Activated CD4-positive, alpha-beta T cell treated with anti-CD3 and anti-CD28 coated beads for 36 hours (primary cell): Measurements from ENCODE around the gene GNAI2. TPM values are rescaled to one million over a fixed set of nuclear protein-coding genes. Genes with fewer than 3 reads are reported as not detected.

Experiments used
- ATAC-seq: fragments of 200-7000 bp; cut with Tn5 transposase; one replicate; pipeline ENCODE4 v1.10.0; 2021; ENCODE audit warnings: mild to moderate bottlenecking, moderate library complexity
- CTCF ChIA-PET: fragments of 350-600 bp; sonication (Branson Sonifier 250); formaldehyde crosslinking; loops from one replicate; lab custom pipeline; 2021; ENCODE audit warnings: antibody characterized with exemption; lab: Charles Lee
- POLR2A ChIA-PET: fragments of 350-600 bp; sonication (Branson Sonifier 250); formaldehyde crosslinking; loops from one replicate; lab custom pipeline; 2021; ENCODE audit warnings: antibody characterized with exemption, inconsistent platforms; lab: Charles Lee
- DNase-seq: peaks from one replicate; pipeline ENCODE4 v3.0.0-alpha.2; 2020
- H3K27ac Mint-ChIP-seq: one replicate; pipeline ENCODE4 v1.8.0; 2021; ENCODE audit warnings: mixed read lengths
- H3K27me3 Mint-ChIP-seq: one replicate; pipeline ENCODE4 v1.8.0; 2021; ENCODE audit warnings: mixed read lengths
- H3K36me3 Mint-ChIP-seq: one replicate; pipeline ENCODE4 v1.8.0; 2021; ENCODE audit warnings: low read depth, mixed read lengths
- H3K4me1 Mint-ChIP-seq: one replicate; pipeline ENCODE4 v1.8.0; 2021; ENCODE audit warnings: mixed read lengths
- H3K4me3 Mint-ChIP-seq: one replicate; pipeline ENCODE4 v1.8.0; 2021; ENCODE audit warnings: mild to moderate bottlenecking, moderate library complexity, mixed read lengths
- H3K9me3 Mint-ChIP-seq: one replicate; pipeline ENCODE4 v1.8.0; 2021; ENCODE audit warnings: low read depth, mixed read lengths
- intact Hi-C, 2 experiments: fragments of 100-400 bp; cut with DNase I in 1 of 2; cut with micrococcal nuclease in 1 of 2; formaldehyde crosslinking; loops; one replicate each; pipeline versions ENCODE4 v1.14.2 to v1.15.1; 2022 to 2024; cut with DNase I, micrococcal nuclease
- total RNA-seq, 2 experiments: library from RNA; stranded (reverse); gene quantifications; one replicate each; pipeline ENCODE4 v1.2.3, GENCODE V29; 2021

Gene GNAI2
- 100 to 1,000 TPM; 280 to 341 TPM for total RNA-seq

DNA sequence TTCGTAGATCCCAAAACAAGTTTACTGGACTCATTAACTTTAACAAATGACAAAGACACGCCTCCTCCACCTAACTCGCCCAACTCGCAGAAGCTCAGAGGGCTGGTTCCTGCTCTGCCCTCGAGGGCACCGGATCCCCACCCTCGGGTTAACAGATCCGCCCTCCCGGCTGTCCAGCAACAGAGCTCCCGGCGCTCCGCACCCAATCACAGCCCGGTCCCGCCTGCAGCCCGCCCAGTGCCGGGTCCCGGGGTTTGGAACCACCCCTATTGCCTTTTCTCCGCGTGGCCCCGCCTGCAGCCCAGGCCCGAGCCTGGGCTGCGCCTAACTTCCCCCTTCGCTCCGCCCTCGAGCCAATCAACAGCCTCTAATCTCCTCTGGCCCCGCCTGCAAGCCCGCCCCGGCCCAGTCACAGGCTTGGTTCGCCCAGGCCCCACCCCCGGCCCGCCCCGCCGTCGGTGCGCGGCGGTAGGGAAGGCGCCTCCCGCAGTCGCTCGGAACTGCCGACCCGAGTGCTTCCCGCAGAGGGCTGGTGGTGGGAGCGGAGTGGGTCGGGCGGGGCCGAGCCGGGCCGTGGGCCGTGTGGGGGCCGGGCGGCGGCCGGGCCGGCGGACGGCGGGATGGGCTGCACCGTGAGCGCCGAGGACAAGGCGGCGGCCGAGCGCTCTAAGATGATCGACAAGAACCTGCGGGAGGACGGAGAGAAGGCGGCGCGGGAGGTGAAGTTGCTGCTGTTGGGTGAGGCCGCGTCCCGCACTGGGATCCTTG, at the start of gene GNAI2:
Gene GNAI2, plus strand, starts transcription at position 489 of the 768 bp plus-strand sequence. Its CDS starts 132 bp downstream, at position 621.
- peak within 1 kb of the TSS; percentile 90 for H3K4me3 Mint-ChIP-seq
- peaks cover 22% of the 10 kb centered on the region for H3K36me3 Mint-ChIP-seq
- intact Hi-C loops: loop anchor here (1.0 to 5.0 kb wide), 13 partner anchors 9 to 1215 kb away; partner anchors contain the start of genes HYAL3 (in 2 of the 2), NAA80 (in 2 of the 2), APEH (in 1 of the 2) and CISH (in 1 of the 2)
- DNase-seq (peak; percentile 99), ATAC-seq (peak; percentile 92)
- H3K27ac Mint-ChIP-seq: peak within 1 kb of the TSS; percentile 96
- ChIA-PET CTCF (interaction anchor here (0.6 to 4.3 kb wide), 17 partner anchors 8 to 134 kb away, joined by 3 to 47 read pairs (median 5); partner anchors contain the start of genes CYB561D2, HYAL3, IFRD2 and NAA80), POLR2A (interaction anchor here (0.7 to 1.1 kb wide), 10 partner anchors 8 to 102 kb away, joined by 3 to 8 read pairs (median 4); partner anchors contain the start of genes HYAL3 and NAA80)
- H3K4me1 Mint-ChIP-seq: peaks cover 31% of the 10 kb centered on the region
- H3K9me3 Mint-ChIP-seq: no peaks in the 10 kb centered on the region
- no peaks in the 10 kb centered on the region for H3K27me3 Mint-ChIP-seq

DNA sequence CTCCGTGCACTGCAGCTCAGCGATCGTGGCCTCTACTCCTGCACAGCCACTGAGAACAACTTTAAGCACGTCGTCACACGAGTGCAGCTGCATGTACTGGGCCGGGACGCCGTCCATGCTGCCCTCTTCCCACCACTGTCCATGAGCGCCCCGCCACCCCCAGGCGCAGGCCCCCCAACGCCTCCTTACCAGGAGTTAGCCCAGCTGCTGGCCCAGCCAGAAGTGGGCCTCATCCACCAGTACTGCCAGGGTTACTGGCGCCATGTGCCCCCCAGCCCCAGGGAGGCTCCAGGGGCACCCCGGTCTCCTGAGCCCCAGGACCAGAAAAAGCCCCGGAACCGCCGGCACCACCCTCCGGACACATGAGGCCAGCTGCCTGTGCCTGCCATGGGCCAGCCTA, 48.3 kb upstream of the GNAI2 start:
- no peaks in the 10 kb centered on the region for H3K4me1 Mint-ChIP-seq
- no peak overlapping the region for H3K4me3 Mint-ChIP-seq
- POLR2A ChIA-PET: no interaction called here
- no peaks in the 10 kb centered on the region for H3K9me3 Mint-ChIP-seq
- H3K36me3 Mint-ChIP-seq: no peaks in the 10 kb centered on the region
- intact Hi-C loops: loop anchor here (2.0 kb wide), 2 partner anchors 31 to 385 kb away; partner anchors contain the start of gene INKA1 (in 1 of the 2)
- H3K27me3 Mint-ChIP-seq: peaks cover 2% of the 10 kb centered on the region
- ATAC-seq (no peak), DNase-seq (no peak)
- no peak overlapping the region for H3K27ac Mint-ChIP-seq
- CTCF ChIA-PET: interaction anchor here (0.6 to 1.1 kb wide), 2 partner anchors 38 to 95 kb away, joined by 3 to 4 read pairs; no protein-coding TSS in a partner anchor

DNA sequence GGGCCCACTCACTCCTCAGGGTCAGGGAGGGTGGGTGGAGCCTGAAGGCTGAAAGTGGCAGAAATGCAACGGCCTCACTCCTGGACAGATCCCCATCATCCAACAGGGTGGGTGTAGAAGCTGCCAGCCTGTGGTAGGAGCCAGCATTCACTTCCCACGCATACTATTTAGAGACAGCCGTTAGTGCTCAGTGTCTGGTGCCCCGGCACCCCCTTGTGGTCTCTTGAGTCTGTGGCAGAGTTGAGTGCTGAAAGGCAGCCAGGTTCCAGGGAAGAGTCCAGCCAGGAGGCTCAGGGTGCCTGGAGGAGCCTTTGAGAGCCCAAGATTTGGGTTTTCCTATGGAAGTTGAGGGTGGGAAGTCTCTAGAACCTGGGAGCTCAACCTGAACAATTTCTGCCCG, 46.7 kb upstream of the GNAI2 start:
- Mint-ChIP-seq H3K4me3 (no peak overlapping the region), H3K9me3 (no peaks in the 10 kb centered on the region), H3K27ac (no peak overlapping the region), H3K27me3 (peaks cover 9% of the 10 kb centered on the region), H3K36me3 (no peaks in the 10 kb centered on the region), H3K4me1 (peaks cover 5% of the 10 kb centered on the region)
- intact Hi-C loops: loop anchor here (1.0 to 2.0 kb wide), 3 partner anchors 32 to 386 kb away; partner anchors contain the start of gene INKA1 (in 1 of the 2)
- peak; percentile 62 for ATAC-seq
- ChIA-PET POLR2A (interaction anchor here (0.6 kb wide), 1 partner anchor 54 kb away, joined by 3 read pairs; no protein-coding TSS in a partner anchor), CTCF (interaction anchor here (1.0 to 3.6 kb wide), 4 partner anchors 37 to 69 kb away, joined by 3 to 17 read pairs (median 4); no protein-coding TSS in a partner anchor)
- DNase-seq: peak; percentile 73

DNA sequence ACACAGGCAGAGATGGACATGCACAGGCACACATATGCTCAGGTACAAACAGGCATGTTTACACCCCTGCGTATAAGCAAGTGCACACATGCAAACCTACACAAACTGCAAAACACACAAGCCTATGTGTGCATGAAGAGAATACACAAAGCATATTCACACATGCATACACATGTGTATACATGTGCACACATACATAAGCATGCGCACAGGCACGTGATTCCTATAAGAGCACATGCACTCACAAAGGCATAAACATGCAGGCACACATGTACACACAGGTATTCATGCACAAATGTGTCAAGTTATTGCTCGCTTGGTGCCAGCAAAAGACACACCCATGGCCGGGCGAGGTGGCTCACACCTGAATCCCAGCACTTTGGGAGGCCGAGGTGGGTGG, 46.0 kb upstream of the GNAI2 start:
- H3K36me3 Mint-ChIP-seq: no peaks in the 10 kb centered on the region
- ATAC-seq (no peak), DNase-seq (no peak)
- H3K4me3 Mint-ChIP-seq: no peak overlapping the region
- ChIA-PET POLR2A (interaction anchor here (0.6 kb wide), 1 partner anchor 53 kb away, joined by 3 read pairs; no protein-coding TSS in a partner anchor), CTCF (interaction anchor here (0.6 to 3.6 kb wide), 3 partner anchors 36 to 117 kb away, joined by 3 to 34 read pairs (median 17); no protein-coding TSS in a partner anchor)
- no peak overlapping the region for H3K27ac Mint-ChIP-seq
- peaks cover 12% of the 10 kb centered on the region for H3K27me3 Mint-ChIP-seq
- no peaks in the 10 kb centered on the region for H3K9me3 Mint-ChIP-seq
- peaks cover 12% of the 10 kb centered on the region for H3K4me1 Mint-ChIP-seq
- intact Hi-C loops: loop anchor here (1.0 to 2.0 kb wide), 3 partner anchors 33 to 387 kb away; partner anchors contain the start of gene INKA1 (in 1 of the 2)

DNA sequence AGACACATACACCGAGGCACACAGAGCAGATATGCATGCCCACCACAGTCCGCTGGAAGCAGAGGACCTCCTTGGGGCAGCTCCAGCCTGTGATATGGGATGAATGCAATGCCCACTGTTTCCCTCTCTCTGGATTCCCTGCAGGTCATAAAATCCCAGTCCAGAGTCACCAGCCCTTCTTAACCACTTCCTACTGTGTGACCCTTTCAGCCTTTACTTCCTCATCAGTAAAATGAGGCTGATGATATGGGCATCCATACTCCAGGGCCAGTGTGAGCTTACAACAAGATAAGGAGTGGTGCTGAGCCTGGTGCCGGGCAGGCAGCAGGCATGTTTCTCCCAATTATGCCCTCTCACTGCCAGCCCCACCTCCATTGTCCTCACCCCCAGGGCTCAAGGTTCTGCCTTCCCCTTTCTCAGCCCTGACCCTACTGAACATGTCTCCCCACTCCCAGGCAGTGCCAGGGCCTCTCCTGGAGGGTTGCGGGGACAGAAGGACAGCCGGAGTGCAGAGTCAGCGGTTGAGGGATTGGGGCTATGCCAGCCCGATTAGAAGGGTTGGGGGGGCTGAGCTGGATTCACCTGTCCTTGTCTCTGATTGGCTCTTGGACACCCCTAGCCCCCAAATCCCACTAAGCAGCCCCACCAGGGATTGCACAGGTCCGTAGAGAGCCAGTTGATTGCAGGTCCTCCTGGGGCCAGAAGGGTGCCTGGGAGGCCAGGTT, 44.9 kb upstream of the GNAI2 start, which contains the start of gene GNAT1:
Gene GNAT1, plus strand, starts transcription at position 675 of the 725 bp plus-strand sequence. CDS start 116 bp downstream, outside the sequence.
- Mint-ChIP-seq H3K9me3 (no peaks in the 10 kb centered on the region), H3K27me3 (peaks cover 12% of the 10 kb centered on the region), H3K4me1 (peaks cover 13% of the 10 kb centered on the region), H3K36me3 (no peaks in the 10 kb centered on the region), H3K27ac (no peak within 1 kb of the TSS), H3K4me3 (no peak within 1 kb of the TSS)
- ChIA-PET POLR2A (no interaction called here), CTCF (interaction anchor here (0.6 to 3.6 kb wide), 10 partner anchors 34 to 119 kb away, joined by 3 to 34 read pairs (median 4); no protein-coding TSS in a partner anchor)
- intact Hi-C loops: no loop called here
- no peak for ATAC-seq
- DNase-seq: no peak

DNA sequence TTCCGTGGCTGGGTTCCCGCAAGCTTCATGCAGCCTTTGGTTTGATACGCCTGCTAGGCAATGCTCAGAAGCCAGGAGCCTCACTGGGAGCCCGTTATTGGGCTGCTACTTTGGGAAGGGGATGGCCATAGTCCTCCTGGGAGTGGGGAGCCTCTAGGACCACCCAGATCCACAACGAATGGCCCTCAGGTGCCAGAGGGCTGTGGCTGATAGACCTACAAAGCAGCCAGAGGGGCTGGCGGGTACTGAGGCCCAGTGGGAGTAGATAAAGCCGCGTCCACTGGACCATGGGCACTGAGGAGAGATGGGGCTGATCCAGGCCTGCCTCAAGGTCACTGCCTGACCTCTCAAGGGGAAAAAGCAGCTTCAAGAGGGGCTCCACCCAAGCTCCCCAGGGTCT, 43.9 kb upstream of the GNAI2 start:
- intact Hi-C loops: no loop called here
- H3K4me1 Mint-ChIP-seq: peaks cover 13% of the 10 kb centered on the region
- ChIA-PET CTCF (interaction anchor here (0.7 to 3.6 kb wide), 23 partner anchors 8 to 132 kb away, joined by 3 to 34 read pairs (median 4); no protein-coding TSS in a partner anchor), POLR2A (no interaction called here)
- H3K9me3 Mint-ChIP-seq: no peaks in the 10 kb centered on the region
- H3K27ac Mint-ChIP-seq: no peak overlapping the region
- ATAC-seq (no peak), DNase-seq (no peak)
- no peaks in the 10 kb centered on the region for H3K36me3 Mint-ChIP-seq
- H3K27me3 Mint-ChIP-seq: peaks cover 12% of the 10 kb centered on the region
- no peak overlapping the region for H3K4me3 Mint-ChIP-seq

DNA sequence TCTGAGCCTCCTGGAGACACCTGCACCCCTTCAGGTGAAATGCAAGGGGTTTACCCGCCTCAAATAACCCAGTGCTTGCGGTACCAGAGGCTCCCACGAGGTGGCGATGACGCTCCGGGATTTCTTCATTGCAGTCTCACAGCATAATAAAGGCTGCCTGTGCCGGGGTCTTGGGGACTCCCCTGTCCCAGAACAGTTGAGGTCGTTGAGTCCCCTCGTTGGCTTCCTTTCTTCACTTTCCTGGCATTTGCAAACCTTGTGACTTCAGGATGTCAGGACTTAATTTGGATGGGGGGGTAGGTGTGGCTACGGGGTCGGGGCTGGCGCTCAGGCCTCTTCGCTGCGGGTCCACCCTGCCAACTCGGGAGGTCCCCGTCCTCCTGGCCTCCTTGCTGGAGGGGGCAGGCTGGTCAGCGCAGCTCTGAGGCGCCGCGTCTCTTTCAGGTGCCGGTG, 43.3 kb upstream of the GNAI2 start:
- ATAC-seq (peak; percentile 57), DNase-seq (peak; percentile 90)
- no peaks in the 10 kb centered on the region for H3K36me3 Mint-ChIP-seq
- H3K9me3 Mint-ChIP-seq: no peaks in the 10 kb centered on the region
- intact Hi-C loops: no loop called here
- H3K4me1 Mint-ChIP-seq: peaks cover 13% of the 10 kb centered on the region
- no peak overlapping the region for H3K27ac Mint-ChIP-seq
- ChIA-PET CTCF (interaction anchor here (0.6 to 3.6 kb wide), 25 partner anchors 9 to 136 kb away, joined by 3 to 34 read pairs (median 4); no protein-coding TSS in a partner anchor), POLR2A (no interaction called here)
- no peak overlapping the region for H3K4me3 Mint-ChIP-seq
- peaks cover 12% of the 10 kb centered on the region for H3K27me3 Mint-ChIP-seq

DNA sequence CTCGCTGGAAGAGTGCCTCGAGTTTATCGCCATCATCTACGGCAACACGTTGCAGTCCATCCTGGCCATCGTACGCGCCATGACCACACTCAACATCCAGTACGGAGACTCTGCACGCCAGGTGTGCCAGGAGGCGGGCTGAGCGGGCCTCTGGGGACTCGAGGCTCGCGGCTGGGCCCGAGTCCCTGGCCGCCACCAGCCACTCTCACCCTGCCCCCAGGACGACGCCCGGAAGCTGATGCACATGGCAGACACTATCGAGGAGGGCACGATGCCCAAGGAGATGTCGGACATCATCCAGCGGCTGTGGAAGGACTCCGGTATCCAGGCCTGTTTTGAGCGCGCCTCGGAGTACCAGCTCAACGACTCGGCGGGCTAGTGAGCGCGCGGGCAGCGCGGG, 42.7 kb upstream of the GNAI2 start:
- no peaks in the 10 kb centered on the region for H3K36me3 Mint-ChIP-seq
- DNase-seq: no peak
- ATAC-seq: no peak
- H3K27me3 Mint-ChIP-seq: peaks cover 12% of the 10 kb centered on the region
- ChIA-PET CTCF (interaction anchor here (0.7 to 3.9 kb wide), 9 partner anchors 9 to 135 kb away, joined by 3 to 79 read pairs (median 7); no protein-coding TSS in a partner anchor), POLR2A (no interaction called here)
- H3K4me1 Mint-ChIP-seq: peaks cover 13% of the 10 kb centered on the region
- no peaks in the 10 kb centered on the region for H3K9me3 Mint-ChIP-seq
- no peak overlapping the region for H3K27ac Mint-ChIP-seq
- intact Hi-C loops: no loop called here
- H3K4me3 Mint-ChIP-seq: no peak overlapping the region

DNA sequence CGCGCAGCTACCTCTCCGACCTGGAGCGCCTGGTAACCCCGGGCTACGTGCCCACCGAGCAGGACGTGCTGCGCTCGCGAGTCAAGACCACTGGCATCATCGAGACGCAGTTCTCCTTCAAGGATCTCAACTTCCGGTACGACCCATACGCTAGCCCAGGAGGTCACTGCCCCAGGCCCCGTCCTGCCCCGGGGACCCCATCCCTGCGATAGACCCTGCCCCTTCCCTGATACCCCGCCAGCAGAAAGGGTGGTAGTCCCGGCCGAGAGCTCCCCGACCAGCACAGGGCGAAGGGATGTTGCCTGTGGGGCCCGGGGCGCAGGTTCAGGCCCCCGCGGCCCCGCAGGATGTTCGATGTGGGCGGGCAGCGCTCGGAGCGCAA, 42.3 kb upstream of the GNAI2 start:
- ATAC-seq (no peak), DNase-seq (no peak)
- no peaks in the 10 kb centered on the region for H3K36me3 Mint-ChIP-seq
- intact Hi-C loops: loop anchor here (1.0 to 2.0 kb wide), 5 partner anchors 33 to 127 kb away; no protein-coding TSS in a partner anchor
- no peaks in the 10 kb centered on the region for H3K9me3 Mint-ChIP-seq
- POLR2A ChIA-PET: no interaction called here
- CTCF ChIA-PET: interaction anchor here (0.5 to 3.9 kb wide), 21 partner anchors 9 to 143 kb away, joined by 3 to 79 read pairs (median 6); partner anchors contain the start of genes GNAI2, IFRD2 and SLC38A3
- H3K4me3 Mint-ChIP-seq: peak overlapping the region; percentile 17
- H3K4me1 Mint-ChIP-seq: peaks cover 13% of the 10 kb centered on the region
- no peak overlapping the region for H3K27ac Mint-ChIP-seq
- H3K27me3 Mint-ChIP-seq: peaks cover 14% of the 10 kb centered on the region
